ENCODE results near the gene SCRG1.
A peak's percentile ranks its signal among the peaks of the same experiment; 100 is the strongest.

SCRG1 gene

GRCh38 chr4:173357939-173358338 is 41.0 kb downstream of the SCRG1 start:
- DNase-seq, result no peak

DNA sequence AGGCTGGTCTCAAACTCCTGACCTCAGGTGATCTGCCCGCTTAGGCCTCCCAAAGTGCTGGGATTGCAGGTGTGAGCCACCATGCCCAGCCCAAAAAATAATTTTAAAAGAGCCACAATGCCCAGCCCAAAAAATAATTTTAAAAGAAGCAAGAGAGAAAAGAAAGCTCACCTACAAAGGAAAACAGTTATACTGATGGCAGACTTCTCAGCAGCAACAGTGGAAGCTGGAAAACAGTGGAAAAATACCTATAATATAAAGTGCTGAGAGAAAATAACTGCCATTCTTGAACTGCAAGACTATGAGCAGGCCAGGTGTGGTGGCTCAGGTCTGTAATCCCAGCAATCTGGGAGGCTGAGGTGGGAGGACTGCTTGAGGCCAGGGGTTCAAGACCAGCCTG is 51.4 kb downstream of the SCRG1 start:
- no peak for DNase-seq

DNA sequence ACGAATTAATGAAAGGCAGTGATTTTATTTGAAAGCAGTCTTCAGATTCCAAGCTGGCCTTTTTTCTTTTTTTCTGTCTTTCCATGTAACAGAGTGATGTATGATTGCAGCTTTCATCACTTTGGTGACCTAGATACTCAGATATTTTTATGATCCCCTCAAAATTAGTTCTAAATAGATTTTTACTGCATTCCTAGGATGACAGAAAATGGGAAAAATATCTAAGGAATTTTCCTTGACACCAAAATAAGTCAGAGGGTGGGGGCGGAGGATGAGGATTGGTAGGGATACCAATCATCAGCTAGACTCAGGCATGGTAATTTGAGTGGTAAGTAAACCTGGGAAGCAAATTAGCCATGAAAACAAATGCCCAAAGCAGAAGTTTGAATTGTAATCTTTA is 52.8 kb downstream of the SCRG1 start:
- DNase-seq, result no peak

GRCh38 chr4:173345648-173346047 is 53.3 kb downstream of the SCRG1 start:
- no peak for DNase-seq

DNA sequence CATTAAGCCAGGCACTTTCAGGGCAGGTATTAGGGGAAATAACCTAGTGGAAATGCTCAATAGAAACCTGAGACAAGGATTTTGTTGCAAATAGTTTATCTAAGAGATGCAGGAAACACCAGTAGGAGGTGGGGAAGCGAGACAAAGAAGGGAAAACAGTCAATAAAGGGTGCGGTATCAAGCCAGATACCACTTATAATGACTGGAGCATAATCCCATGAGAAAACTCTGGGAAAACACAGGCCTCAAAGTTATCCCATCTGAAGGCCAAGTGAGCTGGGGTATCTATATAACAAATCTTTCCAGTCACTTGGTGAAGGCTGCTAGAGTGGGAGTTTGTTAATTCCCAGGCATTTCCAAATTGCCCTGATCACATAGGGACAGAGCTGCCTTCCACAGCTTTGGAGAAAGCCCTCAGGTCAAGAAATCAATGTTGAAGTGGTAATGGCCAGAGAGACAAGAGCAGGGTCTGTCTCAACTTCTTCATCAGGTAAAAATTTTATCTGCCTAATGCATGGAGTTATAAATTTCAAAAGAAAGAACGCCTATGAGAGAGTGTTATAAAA is 55.0 kb downstream of the SCRG1 start:
- DNase-seq, result no peak

DNA sequence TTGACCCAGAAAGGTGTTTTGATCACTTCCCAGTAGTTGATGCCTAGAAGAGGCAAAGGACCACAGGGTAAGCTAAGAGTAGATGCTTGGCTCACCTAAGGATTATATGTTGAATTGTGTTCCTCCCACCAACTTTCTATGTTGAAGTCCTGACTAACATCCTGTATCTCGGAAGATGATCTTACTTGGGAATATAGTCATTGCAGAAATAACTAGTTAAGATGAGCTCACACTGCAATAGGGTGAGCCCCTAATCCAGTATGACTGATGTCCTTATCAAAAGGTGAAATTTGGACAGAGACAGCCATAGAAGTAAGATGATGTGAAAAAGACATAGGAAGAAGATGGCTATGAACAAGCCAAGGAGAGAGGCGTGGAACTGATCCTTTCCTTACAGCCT is 61.5 kb downstream of the SCRG1 start:
- no peak for DNase-seq

DNA sequence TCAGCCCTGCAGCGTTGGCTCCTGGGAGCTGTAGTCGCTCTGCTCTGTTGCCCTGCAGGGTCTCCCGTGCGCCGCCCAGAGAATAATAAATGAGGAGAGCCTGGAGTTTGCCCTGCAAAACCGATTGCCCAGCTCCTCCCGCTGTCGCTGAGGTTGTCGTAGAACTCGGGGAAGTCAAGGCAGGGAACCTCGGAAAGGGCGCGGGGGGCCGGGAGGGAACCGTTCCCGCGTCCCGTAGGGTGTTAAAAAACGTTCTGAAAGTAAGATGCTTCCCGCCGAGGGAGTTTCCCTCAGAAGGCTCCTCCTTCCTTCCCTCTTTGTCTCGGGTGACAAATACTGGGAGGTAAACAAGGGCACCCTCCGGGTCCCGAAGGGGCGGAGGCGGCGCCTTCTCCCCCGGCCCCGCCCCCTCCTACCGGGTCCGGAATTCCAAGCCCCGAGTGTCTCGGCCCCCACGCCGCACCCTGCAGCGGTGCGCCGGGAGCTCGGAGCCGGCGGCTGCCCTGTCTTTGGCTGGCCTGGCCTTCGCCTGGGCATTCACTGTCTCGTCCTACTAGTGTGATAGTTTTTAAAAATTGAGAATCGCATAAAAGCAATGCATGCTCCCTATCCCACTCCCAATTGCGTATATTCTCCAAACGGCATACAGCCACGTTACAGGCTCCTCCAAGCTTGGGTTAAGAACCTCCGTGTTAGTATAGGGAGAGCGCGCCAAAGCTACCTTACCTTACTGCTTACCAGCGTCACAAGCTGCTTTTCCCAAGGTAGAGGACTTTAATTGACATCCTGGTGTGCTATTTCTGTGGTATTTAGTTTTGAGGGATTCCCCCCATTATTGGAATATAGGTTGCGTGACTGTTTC is 63.8 kb downstream of the SCRG1 start:
- DNase-seq, result peak; percentile 14
